ENCODE data around the gene MAPK8IP3. TPM values are rescaled to one million over a fixed set of nuclear protein-coding genes. Genes with fewer than 3 reads are reported as not detected.
"Not testable (repeated sequence)": the region's sequence is repeated elsewhere in the genome, so short reads cannot be mapped to it uniquely, and the experiment has no call there.

MAPK8IP3 gene
- total RNA-seq, 1 experiment from 2014 or later = 6.7 TPM

DNA sequence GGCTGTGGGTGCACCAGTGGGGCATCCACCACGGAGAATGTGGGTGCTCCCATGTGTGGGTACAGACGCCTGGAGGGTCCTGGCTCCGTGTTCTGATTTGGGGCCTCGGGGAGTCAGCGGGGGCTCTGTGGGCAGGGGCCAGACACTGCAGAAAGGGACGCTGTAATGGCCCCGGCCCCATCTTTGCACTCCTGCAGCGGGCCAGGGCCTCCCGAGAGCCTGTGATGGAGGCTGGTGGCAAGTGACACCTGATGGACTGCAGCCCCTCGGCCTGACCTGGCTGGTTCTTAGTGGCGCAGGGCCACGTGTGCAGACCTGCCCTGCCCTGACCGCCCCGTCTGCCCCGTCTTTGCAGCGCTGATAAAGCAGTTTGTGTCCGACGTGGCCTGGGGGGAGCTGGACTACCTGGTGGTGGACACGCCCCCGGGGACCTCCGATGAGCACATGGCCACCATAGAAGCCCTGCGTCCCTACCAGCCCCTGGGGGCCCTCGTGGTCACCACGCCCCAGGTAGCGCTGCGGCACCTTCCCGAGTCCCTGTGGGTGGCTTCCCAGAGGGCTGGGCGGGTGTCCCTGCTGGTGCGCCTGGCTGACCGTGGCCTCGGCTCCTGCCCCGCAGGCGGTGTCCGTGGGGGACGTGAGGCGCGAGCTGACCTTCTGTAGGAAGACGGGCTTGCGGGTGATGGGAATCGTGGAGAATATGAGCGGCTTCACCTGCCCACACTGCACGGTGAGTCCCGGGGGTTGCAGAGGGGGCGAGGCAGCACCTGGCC, 81.5 kb downstream of the MAPK8IP3 start:
- DNase-seq (ENCODE audit: low read depth) = no peak

DNA sequence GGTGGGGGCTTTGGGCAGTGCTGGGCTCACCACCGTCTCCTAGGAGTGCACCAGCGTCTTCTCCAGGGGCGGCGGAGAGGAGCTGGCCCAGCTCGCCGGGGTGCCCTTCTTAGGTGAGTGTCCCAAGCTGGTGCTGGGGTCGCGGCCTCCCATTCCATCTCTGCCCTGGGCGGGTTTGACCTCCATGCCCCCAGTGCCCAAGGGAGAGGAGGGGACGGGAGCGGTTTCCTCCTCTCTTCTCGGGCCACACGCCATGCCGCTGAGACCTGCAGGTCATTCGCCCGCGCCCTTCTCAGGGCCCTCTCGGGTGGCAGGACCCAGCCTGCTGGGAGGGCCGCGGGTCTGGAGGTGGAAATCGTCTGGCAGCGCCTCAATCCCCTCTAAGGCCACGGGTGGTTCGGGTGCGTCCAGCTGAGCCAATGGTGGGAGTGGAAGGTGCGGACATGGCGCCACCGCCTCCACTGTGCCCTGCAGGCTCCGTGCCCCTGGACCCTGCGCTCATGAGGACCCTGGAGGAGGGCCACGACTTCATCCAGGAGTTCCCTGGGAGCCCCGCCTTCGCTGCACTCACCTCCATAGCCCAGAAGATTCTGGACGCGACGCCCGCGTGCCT, 82.2 kb downstream of the MAPK8IP3 start:
- DNase-seq (ENCODE audit: low read depth) = no peak

DNA sequence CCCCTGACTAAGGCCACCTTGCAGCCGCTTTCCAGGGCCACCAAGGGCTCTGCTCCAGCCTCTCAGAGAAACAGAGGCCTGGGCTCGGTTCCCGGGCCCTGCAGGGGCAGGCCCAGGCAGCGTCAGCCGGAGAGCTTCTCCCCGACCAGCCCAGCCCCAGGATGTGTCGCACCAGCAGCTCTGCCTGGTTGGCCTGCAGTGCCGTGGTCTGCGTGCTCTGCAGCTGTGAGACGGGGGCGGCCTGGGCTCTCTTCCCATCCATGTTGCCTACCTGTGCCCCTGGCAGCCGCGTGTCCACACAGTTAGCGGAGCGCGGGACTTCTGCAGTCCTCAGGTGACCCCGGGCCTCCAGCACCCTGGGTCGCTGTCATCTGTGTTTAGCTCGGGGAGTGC, 82.7 kb downstream of the MAPK8IP3 start:
- DNase-seq (ENCODE audit: low read depth) = no peak

DNA sequence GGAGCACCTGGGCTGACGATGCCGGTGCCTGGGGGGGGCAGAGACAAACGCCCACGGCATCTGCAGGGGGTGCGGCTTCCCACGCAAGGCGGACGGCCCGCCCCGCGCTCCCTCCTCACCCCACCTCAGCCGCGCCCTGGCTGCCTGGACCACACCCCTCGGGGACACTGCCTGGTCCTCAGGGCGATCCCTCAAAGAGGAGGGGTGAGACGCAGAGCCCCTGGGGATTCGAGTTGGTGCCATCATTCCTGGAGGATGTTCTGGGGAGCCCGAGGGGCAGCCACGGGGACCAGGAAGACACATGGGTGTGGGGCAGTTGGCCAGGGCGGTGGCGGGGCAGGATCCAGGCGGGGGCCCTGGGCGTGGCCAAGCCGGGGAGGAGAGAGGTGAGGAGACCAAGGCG, 83.6 kb downstream of the MAPK8IP3 start:
- no peak for DNase-seq (ENCODE audit: low read depth)

DNA sequence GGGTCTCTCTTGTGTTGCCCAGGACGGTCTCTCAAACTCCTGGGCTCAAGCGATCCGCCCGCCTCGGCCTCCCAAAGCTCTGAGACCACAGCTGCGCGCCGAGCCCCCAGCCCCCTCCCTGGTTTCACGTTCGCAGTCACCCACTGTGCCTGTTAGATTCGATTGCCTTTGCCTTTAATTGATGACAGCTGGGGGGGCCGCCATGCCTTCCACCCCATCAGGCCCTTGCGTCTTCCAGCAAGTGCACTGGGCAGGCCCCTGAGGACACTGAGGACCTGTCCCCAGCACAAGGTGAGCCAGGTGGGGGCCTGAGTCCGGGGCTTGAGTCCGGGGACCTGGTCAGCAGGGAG, 84.2 kb downstream of the MAPK8IP3 start:
- DNase-seq (ENCODE audit: low read depth) = no peak

DNA sequence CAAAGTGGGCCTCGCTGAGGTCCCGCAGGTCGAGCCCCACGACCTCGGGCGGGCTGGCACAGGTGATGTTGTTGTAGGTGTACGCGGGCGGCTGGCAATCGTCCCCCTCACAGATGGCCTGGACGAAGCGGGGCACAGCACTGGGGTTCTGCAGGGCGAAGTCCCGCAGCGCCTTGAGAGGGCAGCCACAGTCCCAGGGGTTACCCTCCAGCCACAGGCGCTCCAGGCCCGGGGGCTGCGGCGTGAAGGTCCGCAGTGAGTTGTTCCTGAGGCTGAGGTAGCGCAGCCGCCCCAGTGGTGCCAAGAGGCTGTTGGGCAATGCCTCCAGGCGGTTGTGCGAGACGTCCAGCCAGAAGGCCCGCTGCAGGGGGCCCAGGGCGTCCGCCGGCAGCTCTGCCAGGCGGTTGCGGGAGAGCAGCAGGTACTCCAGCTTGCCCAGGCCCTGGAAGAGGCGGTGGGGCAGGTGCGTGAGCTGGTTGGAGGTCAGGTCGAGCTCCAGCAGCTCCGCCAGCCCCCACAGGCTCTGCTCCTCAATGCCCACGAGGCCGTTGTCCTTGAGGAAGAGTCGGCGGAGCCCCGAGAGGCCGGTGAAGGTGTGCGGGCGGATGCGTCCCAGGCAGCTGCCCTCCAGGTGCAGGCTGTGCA, 84.7 kb downstream of the MAPK8IP3 start:
- DNase-seq (ENCODE audit: low read depth) = no peak

DNA sequence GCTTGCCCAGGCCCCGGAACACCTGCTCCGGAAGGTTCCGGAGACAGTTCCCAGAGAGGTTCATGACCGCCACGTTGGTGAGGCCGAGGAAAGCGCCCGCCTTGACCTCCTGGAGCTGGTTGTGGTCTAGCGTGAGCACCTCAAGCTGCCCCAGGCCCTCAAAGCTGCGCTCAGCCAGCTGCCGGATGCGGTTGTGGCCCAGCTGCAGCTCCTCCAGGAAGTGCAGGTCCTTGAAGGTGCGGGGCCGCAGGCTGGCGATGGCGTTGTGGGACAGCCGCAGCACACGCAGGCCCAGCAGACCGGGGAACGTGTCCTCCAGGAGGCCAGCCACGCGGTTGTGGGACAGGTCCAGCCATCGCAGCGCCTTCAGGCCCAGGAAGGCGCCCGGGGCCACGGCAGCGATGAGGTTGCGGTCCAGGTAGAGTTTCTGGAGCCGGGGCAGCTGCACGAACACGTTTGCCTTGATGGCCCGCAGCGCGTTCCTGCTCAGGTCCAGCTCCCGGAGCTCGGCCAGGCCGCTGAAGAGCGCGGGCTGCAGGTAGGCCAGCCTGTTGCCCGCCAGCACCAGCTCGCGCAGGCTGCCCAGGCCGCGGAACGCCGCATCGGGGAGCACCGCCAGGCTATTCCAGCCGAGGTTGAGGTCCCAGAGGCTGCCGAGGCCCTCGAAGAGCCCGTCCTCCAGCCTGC, 85.4 kb downstream of the MAPK8IP3 start:
- DNase-seq (ENCODE audit: low read depth) = no peak

DNA sequence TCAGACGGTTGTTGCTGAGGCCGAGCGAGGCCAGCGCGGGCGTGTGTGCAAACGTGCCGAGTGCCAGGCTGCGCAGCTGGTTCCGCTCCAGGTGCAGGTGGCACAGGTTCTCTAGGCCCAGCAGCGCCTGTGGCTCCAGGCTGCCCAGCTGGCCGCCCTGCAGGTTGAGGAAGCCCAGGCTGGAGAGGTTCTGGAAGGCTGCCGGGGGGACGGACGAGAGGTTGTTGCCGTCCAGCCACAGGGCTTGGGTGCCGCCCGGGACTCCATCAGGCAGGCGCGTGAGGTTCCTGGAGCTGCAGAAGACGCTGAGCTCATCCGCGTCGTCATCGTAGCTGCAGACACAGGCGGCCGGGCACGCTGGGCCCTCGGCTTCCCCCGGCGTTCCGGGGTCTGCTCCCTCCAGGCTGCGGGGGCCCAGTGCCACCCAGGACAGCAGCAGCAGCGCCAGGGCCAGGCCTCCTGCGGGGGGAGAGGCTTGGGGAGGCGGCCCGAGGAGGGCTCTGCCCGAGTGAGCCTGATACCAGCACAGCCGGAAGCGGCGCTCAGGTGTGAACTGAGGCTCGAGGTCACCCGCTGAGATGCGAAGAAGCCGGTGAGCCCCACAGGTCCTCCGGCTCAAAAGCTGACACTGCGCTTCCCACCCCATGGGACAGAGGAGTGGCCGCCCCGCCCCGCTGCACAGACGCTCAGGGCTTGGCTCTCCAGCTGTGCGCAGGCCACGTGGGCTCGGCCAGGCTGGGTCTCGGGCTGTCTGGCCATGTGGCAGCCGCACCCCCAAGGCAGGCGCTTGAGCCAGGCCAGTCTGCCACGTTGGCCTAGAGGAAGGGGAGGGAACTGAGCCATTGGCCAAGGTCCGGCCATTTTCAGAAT, 86.2 kb downstream of the MAPK8IP3 start:
- no peak for DNase-seq (ENCODE audit: low read depth)

DNA sequence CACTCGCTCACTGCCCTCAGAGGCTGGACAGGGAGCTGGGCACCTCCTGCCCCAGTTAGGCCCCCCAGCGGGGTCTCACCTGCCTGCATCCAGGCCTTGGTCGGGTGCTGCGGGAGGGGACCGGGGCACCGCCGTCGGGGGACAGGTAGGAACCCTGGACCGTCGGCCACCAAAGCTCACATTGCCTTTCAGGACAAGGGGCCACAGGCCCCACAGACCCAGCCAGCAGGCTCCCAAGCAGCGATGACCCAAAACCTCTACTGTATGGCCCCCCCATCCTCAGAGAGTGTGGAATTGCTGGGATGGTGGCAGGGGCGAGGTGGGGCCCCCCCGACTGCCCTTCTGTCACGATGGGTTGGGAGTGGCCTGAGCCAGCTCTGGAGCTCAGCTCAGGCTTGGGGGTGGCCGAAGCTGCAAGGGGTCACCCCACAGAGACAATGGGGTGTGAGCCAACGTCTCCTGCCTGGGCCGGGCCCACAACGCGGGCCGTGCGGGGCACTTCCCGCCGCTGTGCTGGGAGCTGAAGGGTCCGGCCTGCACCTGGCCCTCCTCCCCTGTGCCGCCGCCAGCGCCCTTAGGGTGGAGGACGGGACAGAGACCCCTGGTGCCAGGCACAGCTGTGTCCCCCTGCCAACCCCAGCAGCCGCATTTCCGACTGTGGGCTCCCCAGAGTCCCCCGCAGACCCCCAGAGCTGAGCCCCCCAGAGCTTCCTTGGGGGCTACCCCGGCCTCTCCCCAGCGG, 87.0 kb downstream of the MAPK8IP3 start:
- DNase-seq (ENCODE audit: low read depth) = no peak

DNA sequence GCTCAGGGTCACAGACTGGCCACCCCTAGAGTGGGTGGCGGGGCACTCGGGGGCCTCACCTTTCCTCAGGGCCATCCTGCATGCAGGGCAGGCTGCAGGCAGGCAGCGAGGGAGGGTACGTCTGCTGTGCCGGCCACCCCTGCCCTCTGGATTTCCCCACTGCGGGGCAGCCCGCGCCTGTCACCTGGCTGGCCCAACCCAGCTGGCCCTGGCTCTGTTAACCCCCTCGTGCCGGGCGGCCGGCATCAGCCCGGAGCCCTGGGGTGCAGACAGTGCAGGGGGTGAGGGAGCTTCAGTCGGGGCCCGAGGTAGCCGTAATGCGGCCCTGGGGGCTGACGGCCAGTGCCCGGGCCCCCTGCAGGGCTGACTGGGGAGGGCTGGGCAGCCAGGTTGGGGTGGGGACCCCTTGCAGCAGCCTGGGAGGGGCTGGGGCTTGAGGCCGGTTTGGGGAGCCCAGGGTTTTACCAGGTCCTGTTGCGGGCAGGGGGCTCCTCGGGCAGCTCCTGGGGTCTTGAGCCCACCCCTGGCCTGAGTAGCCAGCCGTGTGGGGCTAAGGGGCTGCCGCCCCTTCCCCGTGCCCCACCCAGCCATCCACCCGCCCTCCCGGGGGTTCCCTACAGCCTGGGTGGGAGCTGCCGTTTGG, 87.7 kb downstream of the MAPK8IP3 start, which contains the start of gene IGFALS:
TSS of gene IGFALS (minus strand) at position 128 of the 643 bp plus-strand sequence. CDS start at position 75, 53 bp downstream.
- no peak for DNase-seq (ENCODE audit: low read depth)

DNA sequence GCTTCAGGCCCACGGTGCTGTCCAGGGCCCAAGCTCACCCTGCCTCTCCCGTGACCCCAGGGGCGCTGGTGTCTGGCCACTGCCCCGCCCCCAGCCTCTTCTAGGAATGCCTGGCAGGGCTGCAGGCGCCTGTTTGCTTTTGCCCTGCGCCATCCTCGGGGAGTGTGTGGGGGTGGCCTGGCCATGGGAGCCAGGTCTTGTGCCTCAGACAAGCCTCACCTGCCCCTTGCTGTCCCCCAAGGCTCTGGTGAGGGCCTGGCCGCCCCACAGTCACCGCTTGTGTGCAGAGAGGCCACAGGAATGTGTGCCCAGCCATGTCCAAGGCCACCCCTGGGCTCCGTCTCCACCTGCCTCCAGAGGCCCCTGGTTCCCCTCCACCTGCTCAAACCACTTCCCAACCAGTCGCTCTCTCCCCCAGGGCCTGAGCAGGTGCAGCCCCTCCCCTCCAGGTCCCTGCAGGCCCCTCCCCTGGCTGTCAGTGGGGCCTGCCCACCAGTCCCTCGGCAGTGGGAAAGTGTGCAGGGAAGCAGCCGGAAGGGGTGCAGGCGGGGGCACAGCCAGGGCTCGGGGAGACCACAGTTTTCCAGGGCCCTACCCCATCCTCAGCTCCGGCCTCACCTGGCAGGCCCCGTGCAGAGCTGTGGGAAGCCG, 88.4 kb downstream of the MAPK8IP3 start:
- DNase-seq (ENCODE audit: low read depth) = no peak

DNA sequence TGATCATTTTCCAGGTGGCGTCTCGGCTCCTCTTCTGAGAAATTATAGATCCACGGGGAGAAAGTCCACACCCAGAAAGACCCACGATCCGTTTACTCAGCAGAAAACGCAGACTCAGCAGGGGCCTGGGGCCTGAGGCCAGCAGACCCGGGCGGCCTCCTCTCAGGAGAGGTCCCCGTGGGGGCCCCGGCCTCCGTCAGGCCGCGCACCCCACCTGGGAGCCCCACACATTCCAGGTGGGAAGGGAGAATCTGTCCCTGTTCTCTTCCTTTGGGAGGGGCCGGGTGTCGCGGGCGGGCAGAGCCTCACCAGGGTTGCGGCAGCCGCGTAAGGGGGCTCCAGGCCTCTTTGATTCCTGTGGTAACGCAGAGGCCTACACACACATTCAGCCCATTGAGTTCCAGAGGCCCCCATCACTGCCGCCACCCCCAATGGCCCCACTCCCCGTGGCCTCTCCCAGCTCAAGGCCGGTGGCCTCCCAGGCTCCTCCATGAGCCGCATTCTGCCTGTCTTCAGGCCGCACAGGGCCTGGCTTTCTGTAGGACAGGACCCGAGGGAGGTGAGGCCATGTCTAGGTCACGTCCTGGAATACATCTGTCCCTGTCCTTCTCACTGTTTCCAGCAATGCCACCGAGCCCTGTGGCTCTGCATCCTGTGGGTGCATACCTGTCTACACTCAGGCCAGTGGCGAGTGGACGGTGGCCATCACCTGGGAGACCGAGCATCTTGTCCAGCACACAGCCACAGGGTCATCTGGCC, 89.1 kb downstream of the MAPK8IP3 start:
- DNase-seq (ENCODE audit: low read depth) = no peak

DNA sequence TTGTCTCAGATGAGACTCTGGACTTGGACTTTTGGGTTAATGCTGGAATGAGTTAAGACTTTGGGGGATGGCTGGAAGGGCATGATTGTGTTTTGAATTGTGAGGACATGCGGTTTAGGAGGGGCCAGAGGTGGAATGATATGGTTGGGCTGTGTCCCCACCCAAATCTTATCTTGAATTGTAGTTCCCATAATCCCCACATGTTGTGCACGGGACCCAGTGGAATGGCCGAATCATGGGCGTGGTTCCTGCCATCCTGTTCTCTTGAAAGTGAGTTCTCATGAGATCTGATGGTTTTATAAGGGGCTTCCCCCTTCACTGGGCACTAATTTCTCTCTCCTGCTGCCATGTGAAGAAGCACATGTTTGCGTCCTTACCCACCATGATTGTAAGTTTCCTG, 93.3 kb downstream of the MAPK8IP3 start:
- DNase-seq (ENCODE audit: low read depth) = not testable (repeated sequence)

DNA sequence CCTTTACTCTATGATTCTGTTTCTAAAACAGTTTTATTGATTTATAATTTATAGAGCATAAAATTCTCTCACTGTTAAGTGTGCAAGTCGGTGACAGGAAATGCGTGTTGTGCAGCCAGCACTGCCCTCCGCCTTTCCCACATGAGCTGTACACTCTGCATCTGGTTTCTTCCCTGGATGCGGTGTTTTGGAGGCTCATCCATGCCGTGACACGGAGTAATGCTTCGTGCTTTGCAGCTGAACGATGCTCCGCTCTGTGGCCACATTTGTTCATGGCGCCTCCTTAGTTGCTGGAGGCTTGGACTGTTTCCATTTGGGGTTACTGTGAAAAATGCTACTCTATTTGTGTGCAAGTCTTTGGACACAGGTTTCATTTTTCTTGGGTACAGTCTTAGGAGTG, 94.7 kb downstream of the MAPK8IP3 start:
- DNase-seq (ENCODE audit: low read depth) = peak; percentile 59

DNA sequence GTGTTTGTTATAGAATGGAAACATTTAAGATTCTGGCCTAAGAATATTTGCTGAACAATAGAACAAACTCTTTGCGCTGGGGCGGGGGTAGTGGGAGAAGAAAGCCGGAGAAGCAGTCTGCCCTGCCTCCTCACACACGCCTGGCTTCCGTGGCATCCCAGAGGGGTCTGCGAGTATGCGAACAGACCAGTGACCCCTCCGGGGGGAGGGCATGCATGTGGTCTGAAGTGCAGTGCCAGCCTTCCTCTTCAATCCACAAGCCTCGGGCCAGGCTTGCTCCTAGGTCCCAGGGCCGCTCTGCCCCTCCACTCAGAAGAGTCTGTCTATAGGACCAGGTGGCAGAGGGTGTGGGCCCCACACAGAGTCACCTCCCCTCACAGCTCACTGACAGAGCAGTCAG, 101.6 kb downstream of the MAPK8IP3 start:
- no peak for DNase-seq (ENCODE audit: low read depth)

DNA sequence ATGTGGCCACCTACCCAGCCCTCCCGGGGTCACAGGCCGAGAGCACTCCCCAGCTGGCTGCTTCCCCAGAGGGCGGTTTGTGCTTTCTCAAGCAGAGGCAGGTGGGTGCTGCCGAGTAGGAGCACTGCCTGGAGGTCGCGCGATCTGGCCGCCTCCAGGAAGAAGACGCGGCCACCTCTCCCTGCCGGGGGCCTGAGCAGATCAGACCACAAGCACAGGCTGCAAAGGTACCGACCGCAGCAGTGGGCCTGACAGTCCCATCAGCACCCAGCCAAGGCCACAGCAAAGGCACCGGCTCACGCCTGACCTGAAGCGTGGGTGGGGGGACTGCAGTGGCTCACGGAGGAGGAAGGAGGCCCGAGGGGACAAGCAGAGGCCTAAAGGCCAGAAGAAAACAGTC, 102.7 kb downstream of the MAPK8IP3 start:
- DNase-seq (ENCODE audit: low read depth) = no peak

DNA sequence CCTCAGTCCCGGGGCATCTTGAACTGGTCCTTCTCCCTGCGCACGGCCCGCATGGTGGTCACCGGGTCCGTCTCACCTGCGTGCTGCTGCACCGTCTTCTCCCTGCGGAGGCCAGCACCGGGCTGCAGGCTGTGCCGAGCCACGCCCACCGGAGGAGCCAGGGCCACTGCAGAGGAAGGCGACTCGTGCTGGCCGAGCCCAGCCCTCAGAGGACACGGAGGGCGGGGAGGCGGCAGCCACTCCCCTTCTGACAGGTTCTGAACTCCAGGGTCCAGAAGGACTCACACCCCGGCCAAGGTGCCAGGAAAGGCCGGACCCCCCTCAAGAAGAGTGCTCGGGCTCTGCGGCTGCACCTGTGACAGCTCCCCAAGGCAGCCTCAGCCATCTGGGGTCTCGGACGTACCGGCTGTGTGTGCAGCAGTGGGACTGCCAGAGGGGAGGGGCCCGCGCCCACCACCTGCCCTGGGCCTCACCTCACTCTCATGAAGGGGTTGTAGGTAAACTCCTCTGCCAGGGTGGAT, 103.3 kb downstream of the MAPK8IP3 start:
- no peak for DNase-seq (ENCODE audit: low read depth)

DNA sequence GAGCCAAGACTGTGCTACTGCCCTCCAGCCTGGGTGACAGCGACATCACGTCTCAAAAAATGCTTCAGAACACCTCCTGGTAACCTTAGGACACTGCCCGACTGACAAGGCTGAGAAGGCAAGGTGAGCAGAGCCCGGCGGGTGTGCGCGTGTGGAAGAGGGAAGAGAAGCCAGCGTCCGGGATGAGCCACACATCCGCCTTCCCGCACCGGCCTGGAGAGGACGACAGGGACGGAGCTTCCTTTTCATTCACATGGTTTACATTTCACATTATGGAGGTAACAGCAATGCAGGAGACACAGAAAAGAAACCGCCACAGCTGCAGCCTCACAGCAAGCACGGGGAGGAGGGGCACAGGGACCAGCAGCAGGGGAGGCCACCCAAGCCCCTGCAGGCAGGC, 104.1 kb downstream of the MAPK8IP3 start:
- no peak for DNase-seq (ENCODE audit: low read depth)

DNA sequence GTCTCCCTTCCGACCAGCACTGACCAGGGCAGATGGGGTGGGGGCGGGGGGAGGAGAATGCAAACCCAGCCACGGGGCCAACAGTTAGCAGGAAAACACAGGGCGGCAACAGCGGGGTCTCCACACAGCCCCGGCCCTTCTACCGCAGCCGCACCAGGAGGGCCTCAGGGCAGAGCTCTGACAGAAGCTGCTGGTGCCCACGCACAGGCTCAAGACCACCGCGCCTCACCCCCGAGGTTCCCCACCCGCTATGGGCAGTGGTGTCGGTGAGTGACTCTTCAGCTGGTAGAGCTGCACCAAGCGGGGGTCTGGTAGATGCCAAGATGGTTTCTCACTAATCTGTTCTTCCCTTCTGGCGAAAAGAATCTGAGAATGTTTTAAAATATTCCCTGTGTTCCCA, 104.5 kb downstream of the MAPK8IP3 start:
- DNase-seq (ENCODE audit: low read depth) = no peak

Data from RPMI7951 (cell line).